ENCODE results near the gene GFOD1.

Gene GFOD1

GRCh38 chr6:13457577-13457976 lies 29.8 kb downstream of the GFOD1 start:
- Mint-ChIP-seq H3K27me3 (no peaks in the 10 kb centered on the region), H3K4me3 (no peak overlapping the region), H3K36me3 (ENCODE audit: low read depth) (peaks cover 31% of the 10 kb centered on the region), H3K9me3 (no peaks in the 10 kb centered on the region), H3K4me1 (ENCODE audit: low read depth) (peaks cover 56% of the 10 kb centered on the region), H3K27ac (no peak overlapping the region)
- intact Hi-C loops (cut with micrococcal nuclease): no loop called here

- no peaks in the 10 kb centered on the region for H3K9me3 Mint-ChIP-seq
- intact Hi-C loops (cut with micrococcal nuclease): no loop called here
- H3K4me3 Mint-ChIP-seq: no peak overlapping the region
- peak overlapping the region; percentile 68 for H3K27ac Mint-ChIP-seq
- peaks cover 38% of the 10 kb centered on the region for H3K4me1 Mint-ChIP-seq (ENCODE audit: low read depth)
- H3K27me3 Mint-ChIP-seq: no peaks in the 10 kb centered on the region
- H3K36me3 Mint-ChIP-seq (ENCODE audit: low read depth): peaks cover 34% of the 10 kb centered on the region
Measured at GRCh38 chr6:13455552-13455966, 31.8 kb downstream of the GFOD1 start.

- Mint-ChIP-seq H3K4me3 (peak overlapping the region; percentile 24), H3K36me3 (ENCODE audit: low read depth) (peaks cover 44% of the 10 kb centered on the region), H3K4me1 (ENCODE audit: low read depth) (peaks cover 43% of the 10 kb centered on the region), H3K27me3 (no peaks in the 10 kb centered on the region), H3K9me3 (no peaks in the 10 kb centered on the region), H3K27ac (peak overlapping the region; percentile 68)
- intact Hi-C loops (cut with micrococcal nuclease): loop anchor here (5.0 kb wide), 1 partner anchor 33 kb away; the partner anchor contains the start of gene GFOD1
Measured at GRCh38 chr6:13454286-13455221, 32.8 kb downstream of the GFOD1 start.

- H3K4me3 Mint-ChIP-seq: no peak overlapping the region
- H3K4me1 Mint-ChIP-seq (ENCODE audit: low read depth): peaks cover 50% of the 10 kb centered on the region
Measured at GRCh38 chr6:13453771-13454251, 33.6 kb downstream of the GFOD1 start.

GRCh38 chr6:13453153-13453552 lies 34.2 kb downstream of the GFOD1 start:
- H3K27me3 Mint-ChIP-seq: no peaks in the 10 kb centered on the region
- H3K36me3 Mint-ChIP-seq (ENCODE audit: low read depth): peaks cover 40% of the 10 kb centered on the region
- intact Hi-C loops (cut with micrococcal nuclease): loop anchor here (5.0 kb wide), 1 partner anchor 34 kb away; the partner anchor contains the start of gene GFOD1

More at GRCh38 chr6:13453771-13454251, 33.6 kb downstream of the GFOD1 start:
- Mint-ChIP-seq H3K9me3 (no peaks in the 10 kb centered on the region), H3K36me3 (ENCODE audit: low read depth) (peaks cover 45% of the 10 kb centered on the region), H3K27me3 (no peaks in the 10 kb centered on the region), H3K27ac (peak overlapping the region; percentile 68)
- intact Hi-C loops (cut with micrococcal nuclease): loop anchor here (5.0 kb wide), 1 partner anchor 33 kb away; the partner anchor contains the start of gene GFOD1

GRCh38 chr6:13452346-13453117 lies 34.9 kb downstream of the GFOD1 start:
- peaks cover 54% of the 10 kb centered on the region for H3K4me1 Mint-ChIP-seq (ENCODE audit: low read depth)
- no peak overlapping the region for H3K27ac Mint-ChIP-seq
- H3K9me3 Mint-ChIP-seq: no peaks in the 10 kb centered on the region
- intact Hi-C loops (cut with micrococcal nuclease): loop anchor here (5.0 kb wide), 1 partner anchor 35 kb away; the partner anchor contains the start of gene GFOD1
- H3K27me3 Mint-ChIP-seq: no peaks in the 10 kb centered on the region
- peaks cover 34% of the 10 kb centered on the region for H3K36me3 Mint-ChIP-seq (ENCODE audit: low read depth)
- H3K4me3 Mint-ChIP-seq: no peak overlapping the region

More at GRCh38 chr6:13453153-13453552, 34.2 kb downstream of the GFOD1 start:
- H3K9me3 Mint-ChIP-seq: no peaks in the 10 kb centered on the region
- H3K4me1 Mint-ChIP-seq (ENCODE audit: low read depth): peaks cover 54% of the 10 kb centered on the region
- no peak overlapping the region for H3K27ac Mint-ChIP-seq
- no peak overlapping the region for H3K4me3 Mint-ChIP-seq

- Mint-ChIP-seq H3K27ac (no peak overlapping the region), H3K36me3 (ENCODE audit: low read depth) (peaks cover 41% of the 10 kb centered on the region), H3K4me1 (ENCODE audit: low read depth) (peaks cover 49% of the 10 kb centered on the region), H3K9me3 (no peaks in the 10 kb centered on the region), H3K27me3 (no peaks in the 10 kb centered on the region), H3K4me3 (no peak overlapping the region)
- intact Hi-C loops (cut with micrococcal nuclease): loop anchor here (5.0 kb wide), 1 partner anchor 36 kb away; the partner anchor contains the start of gene GFOD1
Measured at GRCh38 chr6:13451181-13451895, 36.1 kb downstream of the GFOD1 start.

- Mint-ChIP-seq H3K36me3 (ENCODE audit: low read depth) (peaks cover 41% of the 10 kb centered on the region), H3K9me3 (no peaks in the 10 kb centered on the region), H3K27me3 (no peaks in the 10 kb centered on the region), H3K27ac (no peak overlapping the region), H3K4me1 (ENCODE audit: low read depth) (peaks cover 47% of the 10 kb centered on the region), H3K4me3 (no peak overlapping the region)
- intact Hi-C loops (cut with micrococcal nuclease): loop anchor here (5.0 kb wide), 1 partner anchor 37 kb away; the partner anchor contains the start of gene GFOD1
Measured at GRCh38 chr6:13450628-13451027, 36.8 kb downstream of the GFOD1 start.

- Mint-ChIP-seq H3K27me3 (no peaks in the 10 kb centered on the region), H3K4me1 (ENCODE audit: low read depth) (peaks cover 33% of the 10 kb centered on the region), H3K4me3 (no peak overlapping the region), H3K9me3 (no peaks in the 10 kb centered on the region), H3K27ac (peak overlapping the region; percentile 46), H3K36me3 (ENCODE audit: low read depth) (peaks cover 46% of the 10 kb centered on the region)
- intact Hi-C loops (cut with micrococcal nuclease): no loop called here
Measured at GRCh38 chr6:13447949-13448724, 39.3 kb downstream of the GFOD1 start.

GRCh38 chr6:13446381-13446780 lies 41.0 kb downstream of the GFOD1 start:
- intact Hi-C loops (cut with micrococcal nuclease): no loop called here
- H3K4me3 Mint-ChIP-seq: no peak overlapping the region
- H3K9me3 Mint-ChIP-seq: no peaks in the 10 kb centered on the region
- no peak overlapping the region for H3K27ac Mint-ChIP-seq
- H3K27me3 Mint-ChIP-seq: no peaks in the 10 kb centered on the region
- H3K36me3 Mint-ChIP-seq (ENCODE audit: low read depth): peaks cover 31% of the 10 kb centered on the region
- peaks cover 33% of the 10 kb centered on the region for H3K4me1 Mint-ChIP-seq (ENCODE audit: low read depth)

GRCh38 chr6:13445744-13446115 lies 41.7 kb downstream of the GFOD1 start:
- Mint-ChIP-seq H3K4me1 (ENCODE audit: low read depth) (peaks cover 33% of the 10 kb centered on the region), H3K9me3 (no peaks in the 10 kb centered on the region), H3K36me3 (ENCODE audit: low read depth) (peaks cover 25% of the 10 kb centered on the region), H3K27ac (no peak overlapping the region), H3K4me3 (no peak overlapping the region), H3K27me3 (no peaks in the 10 kb centered on the region)
- intact Hi-C loops (cut with micrococcal nuclease): no loop called here

GRCh38 chr6:13445005-13445743 lies 42.2 kb downstream of the GFOD1 start:
- no peaks in the 10 kb centered on the region for H3K9me3 Mint-ChIP-seq
- intact Hi-C loops (cut with micrococcal nuclease): no loop called here
- H3K27ac Mint-ChIP-seq: no peak overlapping the region
- H3K36me3 Mint-ChIP-seq (ENCODE audit: low read depth): peaks cover 20% of the 10 kb centered on the region
- peaks cover 29% of the 10 kb centered on the region for H3K4me1 Mint-ChIP-seq (ENCODE audit: low read depth)
- H3K4me3 Mint-ChIP-seq: no peak overlapping the region
- H3K27me3 Mint-ChIP-seq: no peaks in the 10 kb centered on the region
